Measurements from ENCODE around the gene PARP6.

Gene PARP6

GRCh38 chr15:72199721-72200212 lies 72.6 kb downstream of the PARP6 start:
- peak; percentile 83 for DNase-seq (ENCODE audit: low spot score)

GRCh38 chr15:72199205-72199515 lies 73.2 kb downstream of the PARP6 start:
- no peak for DNase-seq (ENCODE audit: low spot score)

- DNase-seq (ENCODE audit: low spot score): no peak
Measured at GRCh38 chr15:72198356-72199204, 73.8 kb downstream of the PARP6 start.

GRCh38 chr15:72197460-72198355 lies 74.6 kb downstream of the PARP6 start, which contains the start of gene GRAMD2A:
Gene GRAMD2A, minus strand, starts transcription at chr15:72197787.
- DNase-seq (ENCODE audit: low spot score): no peak

- no peak for DNase-seq (ENCODE audit: low spot score)
Measured at GRCh38 chr15:72197041-72197459, 75.3 kb downstream of the PARP6 start.

GRCh38 chr15:72196409-72197040 lies 75.8 kb downstream of the PARP6 start:
- DNase-seq (ENCODE audit: low spot score): no peak

- no peak for DNase-seq (ENCODE audit: low spot score)
Measured at GRCh38 chr15:72195101-72195511, 77.2 kb downstream of the PARP6 start.

- DNase-seq (ENCODE audit: low spot score): no peak
Measured at GRCh38 chr15:72193836-72194396, 78.4 kb downstream of the PARP6 start.

- DNase-seq (ENCODE audit: low spot score): no peak
Measured at GRCh38 chr15:72192416-72192815, 79.9 kb downstream of the PARP6 start.
